NCI-H146 (cell line): Measurements from ENCODE around the gene PSMD4.
"Not testable (repeated sequence)": the region's sequence is repeated elsewhere in the genome, so short reads cannot be mapped to it uniquely, and the experiment has no call there.

Experiments
- DNase-seq: peaks from one replicate; lab custom pipeline; 2025; lab: John Stamatoyannopoulos, UW

Gene PSMD4

GRCh38 chr1:151273924-151274466 lies 19.5 kb downstream of the PSMD4 start:
- DNase-seq, result no peak

GRCh38 chr1:151275341-151275740 lies 20.8 kb downstream of the PSMD4 start:
- not testable (repeated sequence) for DNase-seq

- DNase-seq, result no peak
Measured at GRCh38 chr1:151277249-151277648, 22.7 kb downstream of the PSMD4 start.

- DNase-seq, result peak; percentile 99
Measured at GRCh38 chr1:151281225-151281968, 26.9 kb downstream of the PSMD4 start.

- DNase-seq, result peak; percentile 100
Measured at GRCh38 chr1:151281969-151282882, 27.7 kb downstream of the PSMD4 start, which contains the start of gene ZNF687. Gene ZNF687 (plus strand): TSS chr1:151282299. CDS start chr1:151286292, 3,993 bp downstream.

GRCh38 chr1:151282883-151283725 lies 28.6 kb downstream of the PSMD4 start:
- no peak for DNase-seq

- no peak for DNase-seq
Measured at GRCh38 chr1:151284013-151284577, 29.6 kb downstream of the PSMD4 start.

- no peak for DNase-seq
Measured at GRCh38 chr1:151286619-151287340, 32.2 kb downstream of the PSMD4 start.

- DNase-seq, result no peak
Measured at GRCh38 chr1:151287341-151287699, 32.8 kb downstream of the PSMD4 start.

GRCh38 chr1:151287767-151288500 lies 33.4 kb downstream of the PSMD4 start:
- no peak for DNase-seq

GRCh38 chr1:151288502-151288901 lies 34.0 kb downstream of the PSMD4 start:
- DNase-seq, result no peak

- DNase-seq, result no peak
Measured at GRCh38 chr1:151289080-151289935, 34.8 kb downstream of the PSMD4 start.

- no peak for DNase-seq
Measured at GRCh38 chr1:151289991-151290708, 35.6 kb downstream of the PSMD4 start.

- no peak for DNase-seq
Measured at GRCh38 chr1:151290709-151291303, 36.3 kb downstream of the PSMD4 start.

- no peak for DNase-seq
Measured at GRCh38 chr1:151292207-151293030, 37.9 kb downstream of the PSMD4 start.

GRCh38 chr1:151293093-151293492 lies 38.6 kb downstream of the PSMD4 start:
- DNase-seq, result no peak
